Measurements from ENCODE around the gene MEIS3.
"Not testable (repeated sequence)": the region's sequence is repeated elsewhere in the genome, so short reads cannot be mapped to it uniquely, and the experiment has no call there.

Gene MEIS3

GRCh38 chr19:47386582-47386981, 32.7 kb downstream of the MEIS3 start:
- DNase-seq (ENCODE audit: low read depth in 2 of 2), result not testable (repeated sequence)

- not testable (repeated sequence) for DNase-seq (ENCODE audit: low read depth in 2 of 2)
These were observed 34.8 kb downstream of the MEIS3 start for GRCh38 chr19:47384533-47384932.

GRCh38 chr19:47383890-47384289, 35.4 kb downstream of the MEIS3 start:
- not testable (repeated sequence) for DNase-seq (ENCODE audit: low read depth in 2 of 2)

GRCh38 chr19:47381653-47382279, 37.6 kb downstream of the MEIS3 start:
- no peak for DNase-seq (ENCODE audit: low read depth in 2 of 2)

- no peak for DNase-seq (ENCODE audit: low read depth in 2 of 2)
These were observed 38.2 kb downstream of the MEIS3 start for GRCh38 chr19:47381121-47381520.

- DNase-seq (ENCODE audit: low read depth in 2 of 2), result no peak
These were observed 38.8 kb downstream of the MEIS3 start for GRCh38 chr19:47380559-47380958.

GRCh38 chr19:47379381-47379938, 39.9 kb downstream of the MEIS3 start:
- no peak for DNase-seq (ENCODE audit: low read depth in 2 of 2)

GRCh38 chr19:47378246-47378645, 41.1 kb downstream of the MEIS3 start:
- DNase-seq (ENCODE audit: low read depth in 2 of 2), result no peak

- DNase-seq (ENCODE audit: low read depth in 2 of 2), result no peak
These were observed 41.5 kb downstream of the MEIS3 start for GRCh38 chr19:47377801-47378200.

- no peak for DNase-seq (ENCODE audit: low read depth in 2 of 2)
These were observed 42.1 kb downstream of the MEIS3 start for GRCh38 chr19:47377208-47377701.

GRCh38 chr19:47376589-47377144, 42.7 kb downstream of the MEIS3 start:
- no peak for DNase-seq (ENCODE audit: low read depth in 2 of 2)

GRCh38 chr19:47375694-47376588, 43.4 kb downstream of the MEIS3 start:
- no peak for DNase-seq (ENCODE audit: low read depth in 2 of 2)

GRCh38 chr19:47374876-47375693, 44.2 kb downstream of the MEIS3 start:
- no peak for DNase-seq (ENCODE audit: low read depth in 2 of 2)

- DNase-seq (ENCODE audit: low read depth in 2 of 2), result no peak
These were observed 45.8 kb downstream of the MEIS3 start for GRCh38 chr19:47373246-47374240.

GRCh38 chr19:47372603-47373002, 46.7 kb downstream of the MEIS3 start:
- no peak for DNase-seq (ENCODE audit: low read depth in 2 of 2)

- DNase-seq (ENCODE audit: low read depth in 2 of 2), result no peak
These were observed 48.1 kb downstream of the MEIS3 start for GRCh38 chr19:47371261-47371660.

- DNase-seq (ENCODE audit: low read depth in 2 of 2), result peak; percentile 45 to 52
These were observed 49.2 kb downstream of the MEIS3 start for GRCh38 chr19:47370045-47370611.

- not testable (repeated sequence) for DNase-seq (ENCODE audit: low read depth in 2 of 2)
These were observed 53.9 kb downstream of the MEIS3 start for GRCh38 chr19:47365455-47365854.

- DNase-seq (ENCODE audit: low read depth in 2 of 2), result no peak
These were observed 55.4 kb downstream of the MEIS3 start for GRCh38 chr19:47363758-47364531.

Measured in fibroblast of skin of left quadriceps (primary cell).